HEK293 (cell line): ENCODE measurements around the gene FRAS1.

Experiments used
- CTCF ChIA-PET: fragments of 350-600 bp; formaldehyde crosslinking; extraction: SDS; loops from one replicate; lab custom pipeline; 2021; ENCODE audit warnings: antibody characterized with exemption; lab: Yijun Ruan, JAX
- POLR2A ChIA-PET: fragments of 300-600 bp; formaldehyde crosslinking; extraction: SDS; loops from one replicate; lab custom pipeline; 2020; ENCODE audit warnings: antibody characterized with exemption, inconsistent platforms; lab: Yijun Ruan, JAX
- H3K27ac ChIP-seq: fragments of 200-500 bp; sonication (Bioruptor generic); 2 replicates; pipeline ENCODE4 v1.5.1; 2014; ENCODE audit warnings: low read depth, low read length, control low read depth, inconsistent platforms; ENCODE audit errors: extremely low read depth
- H3K36me3 ChIP-seq, 2 experiments: fragments of 200-500 bp in 1 of 2; sonication (Bioruptor generic) in 1 of 2; 1 replicate in 1 of 2; 2 replicates in 1 of 2; pipeline ENCODE4 v1.5.1; 2014 to 2017; ENCODE audit warnings: inconsistent platforms in 2 of 2, low read length in 2 of 2; ENCODE audit not compliant: control insufficient read depth in 2 of 2, insufficient read depth in 1 of 2
- H3K4me1 ChIP-seq: fragments of 200-500 bp; sonication (Bioruptor generic); 2 replicates; pipeline ENCODE4 v1.5.1; 2014; ENCODE audit warnings: mild to moderate bottlenecking, low read length, inconsistent platforms; ENCODE audit not compliant: control insufficient read depth, insufficient read depth
- H3K4me3 ChIP-seq: 2 replicates; pipeline ENCODE4 v1.5.1; 2011; ENCODE audit warnings: low read depth, mild to moderate bottlenecking, control low read depth, low read length, moderate library complexity
- H3K9me3 ChIP-seq: fragments of 200-500 bp; sonication (Bioruptor generic); 2 replicates; pipeline ENCODE4 v1.5.1; 2014; ENCODE audit warnings: low read depth, low read length, inconsistent platforms; ENCODE audit not compliant: control insufficient read depth, insufficient read depth
- AEBP2 ChIP-seq: fragments of 450-650 bp; formaldehyde crosslinking; IDR thresholded peaks from 2 replicates; pipeline ENCODE4 v1.5.1; 2016; ENCODE audit warnings: missing biosample characterization, missing genetic modification characterization, borderline replicate concordance
- BCL11A ChIP-seq: fragments of 450-650 bp; formaldehyde crosslinking; IDR thresholded peaks from 2 replicates; pipeline ENCODE4 v1.5.1; 2016; ENCODE audit warnings: low read depth, missing biosample characterization, missing genetic modification characterization
- PRDM1 ChIP-seq: fragments of 450-650 bp; formaldehyde crosslinking; IDR thresholded peaks from 2 replicates; pipeline ENCODE4; 2016; ENCODE audit warnings: missing biosample characterization, missing genetic modification characterization
- YY2 ChIP-seq: fragments of 450-650 bp; formaldehyde crosslinking; IDR thresholded peaks from 2 replicates; pipeline ENCODE4 v1.5.1; 2016; ENCODE audit warnings: missing biosample characterization, missing genetic modification characterization
- ZBTB1 ChIP-seq: fragments of 450-650 bp; formaldehyde crosslinking; IDR thresholded peaks from 2 replicates; pipeline ENCODE4 v1.5.1; 2016; ENCODE audit warnings: missing biosample characterization, missing genetic modification characterization
- ZBTB11 ChIP-seq: fragments of 450-650 bp; formaldehyde crosslinking; conservative IDR thresholded peaks from 2 replicates; pipeline ENCODE4 v1.5.1; 2016; ENCODE audit warnings: low read depth, missing biosample characterization, missing genetic modification characterization
- ZBTB7A ChIP-seq: fragments of 450-650 bp; formaldehyde crosslinking; IDR thresholded peaks from 2 replicates; pipeline ENCODE4 v1.5.1; 2016; ENCODE audit warnings: low read depth, missing biosample characterization, missing genetic modification characterization
- ZNF221 ChIP-seq: fragments of 450-650 bp; formaldehyde crosslinking; IDR thresholded peaks from 2 replicates; pipeline ENCODE4 v1.5.1; 2017; ENCODE audit warnings: missing biosample characterization, missing genetic modification characterization, borderline replicate concordance
- ZNF23 ChIP-seq: fragments of 450-650 bp; formaldehyde crosslinking; IDR thresholded peaks from 2 replicates; pipeline ENCODE4 v1.5.1; 2016; ENCODE audit warnings: missing biosample characterization, missing genetic modification characterization, borderline replicate concordance
- ZNF239 ChIP-seq: fragments of 450-650 bp; formaldehyde crosslinking; IDR thresholded peaks from 2 replicates; pipeline ENCODE4 v1.5.1; 2016; ENCODE audit warnings: missing biosample characterization, missing genetic modification characterization
- ZNF280C ChIP-seq: fragments of 450-650 bp; formaldehyde crosslinking; IDR thresholded peaks from 2 replicates; pipeline ENCODE4 v1.5.1; 2016; ENCODE audit warnings: missing biosample characterization, missing genetic modification characterization
- ZNF362 ChIP-seq: fragments of 450-650 bp; formaldehyde crosslinking; IDR thresholded peaks from 2 replicates; pipeline ENCODE4 v1.5.1; 2016; ENCODE audit warnings: missing biosample characterization, missing genetic modification characterization
- ZNF488 ChIP-seq: fragments of 450-650 bp; formaldehyde crosslinking; IDR thresholded peaks from 2 replicates; pipeline ENCODE4 v1.5.1; 2016; ENCODE audit warnings: missing biosample characterization, missing genetic modification characterization
- ZNF621 ChIP-seq: fragments of 450-650 bp; formaldehyde crosslinking; IDR thresholded peaks from 2 replicates; pipeline ENCODE4 v1.5.1; 2017; ENCODE audit warnings: missing biosample characterization, missing genetic modification characterization
- ZNF626 ChIP-seq: fragments of 450-650 bp; sonication (Bioruptor Pico); formaldehyde crosslinking; IDR thresholded peaks from 2 replicates; pipeline ENCODE4 v1.5.1; 2018; ENCODE audit warnings: missing biosample characterization, missing genetic modification characterization, inconsistent platforms
- ZNF670 ChIP-seq: fragments of 450-650 bp; formaldehyde crosslinking; IDR thresholded peaks from 2 replicates; pipeline ENCODE4 v1.5.1; 2016; ENCODE audit warnings: missing biosample characterization, missing genetic modification characterization, low read depth
- ZNF692 ChIP-seq: fragments of 450-650 bp; formaldehyde crosslinking; IDR thresholded peaks from 2 replicates; pipeline ENCODE4 v1.5.1; 2016; ENCODE audit warnings: missing biosample characterization, missing genetic modification characterization
- ZSCAN23 ChIP-seq: fragments of 450-650 bp; formaldehyde crosslinking; IDR thresholded peaks from 2 replicates; pipeline ENCODE4 v1.5.1; 2016; ENCODE audit warnings: missing biosample characterization, missing genetic modification characterization

FRAS1 gene

GRCh38 chr4:78169728-78170127, 112.6 kb downstream of the FRAS1 start (continued):
- TF ChIP-seq ZBTB11 (tag by site-specific recombination) = no peak

GRCh38 chr4:78171482-78171881, 114.4 kb downstream of the FRAS1 start:
- no peaks in the 10 kb centered on the region for H3K4me1 ChIP-seq
- TF ChIP-seq YY2 (no peak), ZNF621 (no peak), ZBTB11 (tag by site-specific recombination) (no peak), PRDM1 (no peak), ZNF670 (tag by site-specific recombination) (no peak), ZNF362 (tag by site-specific recombination) (no peak), BCL11A (tag by site-specific recombination) (no peak), ZNF23 (tag by site-specific recombination) (no peak)
- no peak overlapping the region for H3K4me3 ChIP-seq
- CTCF ChIA-PET = interaction anchor here (0.6 to 1.3 kb wide), 3 partner anchors 36 to 112 kb away, joined by 3 to 8 read pairs (median 3); no protein-coding TSS in a partner anchor
- POLR2A ChIA-PET = no interaction called here
- H3K36me3 ChIP-seq = no peaks in the 10 kb centered on the region
- H3K9me3 ChIP-seq = no peaks in the 10 kb centered on the region
- H3K27ac ChIP-seq = no peak overlapping the region

- POLR2A ChIA-PET = no interaction called here
- TF ChIP-seq ZBTB1 (tag by site-specific recombination) (no peak), ZNF239 (tag by site-specific recombination) (no peak), ZNF488 (tag by site-specific recombination) (no peak), ZSCAN23 (no peak), AEBP2 (no peak), ZNF280C (tag by site-specific recombination) (no peak), ZNF692 (no peak), ZNF670 (tag by site-specific recombination) (no peak), ZBTB7A (tag by site-specific recombination) (no peak), ZNF626 (tag by site-specific recombination) (no peak), ZNF221 (tag by site-specific recombination) (no peak)
These were observed 117.8 kb downstream of the FRAS1 start for GRCh38 chr4:78174891-78175290.

More at GRCh38 chr4:78174891-78175290, 117.8 kb downstream of the FRAS1 start:
- CTCF ChIA-PET = no interaction called here
- Histone ChIP-seq H3K9me3 (no peaks in the 10 kb centered on the region), H3K4me1 (no peaks in the 10 kb centered on the region), H3K36me3 (no peaks in the 10 kb centered on the region), H3K4me3 (no peak overlapping the region), H3K27ac (no peak overlapping the region)
